ENCODE results near the gene TRIM15. TPM values are rescaled to one million over a fixed set of nuclear protein-coding genes. Genes with fewer than 3 reads are reported as not detected.

The TRIM15 gene
- total RNA-seq, 1 donor from 2014 or later = not detected

DNA sequence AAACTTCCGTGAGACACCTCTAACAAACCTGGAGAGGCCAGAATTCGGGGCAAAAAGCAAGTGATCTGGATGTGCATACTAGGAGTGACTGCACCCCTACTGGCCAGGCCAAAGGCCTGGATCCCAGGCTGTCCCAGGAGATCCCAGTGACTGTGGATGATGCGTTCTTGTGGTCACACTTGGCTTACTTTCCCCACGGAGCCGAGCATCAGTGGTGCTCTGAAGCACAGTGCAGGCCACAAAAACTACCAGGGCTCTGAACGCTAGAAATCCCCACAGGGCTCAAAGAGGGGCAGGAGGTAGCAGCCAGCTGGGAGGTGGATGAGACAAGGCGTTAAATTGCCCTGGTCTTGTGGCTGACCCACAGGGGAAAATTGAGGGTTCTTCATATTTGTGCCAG lies 42.8 kb downstream of the TRIM15 start:
- no peak for DNase-seq
- Mint-ChIP-seq H3K4me3 (ENCODE audit: unreplicated experiment) (peak overlapping the region; percentile 58), H3K27me3 (ENCODE audit: unreplicated experiment) (peaks cover 3% of the 10 kb centered on the region), H3K4me1 (ENCODE audit: low read depth, unreplicated experiment) (peaks cover 46% of the 10 kb centered on the region), H3K9me3 (ENCODE audit: unreplicated experiment) (peaks cover 6% of the 10 kb centered on the region), H3K27ac (ENCODE audit: unreplicated experiment) (peak overlapping the region; percentile 43), H3K36me3 (ENCODE audit: unreplicated experiment) (no peaks in the 10 kb centered on the region)
- TF ChIP-seq, protein P1, sequence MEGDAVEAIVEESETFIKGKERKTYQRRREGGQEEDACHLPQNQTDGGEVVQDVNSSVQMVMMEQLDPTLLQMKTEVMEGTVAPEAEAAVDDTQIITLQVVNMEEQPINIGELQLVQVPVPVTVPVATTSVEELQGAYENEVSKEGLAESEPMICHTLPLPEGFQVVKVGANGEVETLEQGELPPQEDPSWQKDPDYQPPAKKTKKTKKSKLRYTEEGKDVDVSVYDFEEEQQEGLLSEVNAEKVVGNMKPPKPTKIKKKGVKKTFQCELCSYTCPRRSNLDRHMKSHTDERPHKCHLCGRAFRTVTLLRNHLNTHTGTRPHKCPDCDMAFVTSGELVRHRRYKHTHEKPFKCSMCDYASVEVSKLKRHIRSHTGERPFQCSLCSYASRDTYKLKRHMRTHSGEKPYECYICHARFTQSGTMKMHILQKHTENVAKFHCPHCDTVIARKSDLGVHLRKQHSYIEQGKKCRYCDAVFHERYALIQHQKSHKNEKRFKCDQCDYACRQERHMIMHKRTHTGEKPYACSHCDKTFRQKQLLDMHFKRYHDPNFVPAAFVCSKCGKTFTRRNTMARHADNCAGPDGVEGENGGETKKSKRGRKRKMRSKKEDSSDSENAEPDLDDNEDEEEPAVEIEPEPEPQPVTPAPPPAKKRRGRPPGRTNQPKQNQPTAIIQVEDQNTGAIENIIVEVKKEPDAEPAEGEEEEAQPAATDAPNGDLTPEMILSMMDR (IDR thresholded peaks at IDR 0.05; ENCODE audit: partially characterized antibody, unreplicated experiment) = no peak

DNA sequence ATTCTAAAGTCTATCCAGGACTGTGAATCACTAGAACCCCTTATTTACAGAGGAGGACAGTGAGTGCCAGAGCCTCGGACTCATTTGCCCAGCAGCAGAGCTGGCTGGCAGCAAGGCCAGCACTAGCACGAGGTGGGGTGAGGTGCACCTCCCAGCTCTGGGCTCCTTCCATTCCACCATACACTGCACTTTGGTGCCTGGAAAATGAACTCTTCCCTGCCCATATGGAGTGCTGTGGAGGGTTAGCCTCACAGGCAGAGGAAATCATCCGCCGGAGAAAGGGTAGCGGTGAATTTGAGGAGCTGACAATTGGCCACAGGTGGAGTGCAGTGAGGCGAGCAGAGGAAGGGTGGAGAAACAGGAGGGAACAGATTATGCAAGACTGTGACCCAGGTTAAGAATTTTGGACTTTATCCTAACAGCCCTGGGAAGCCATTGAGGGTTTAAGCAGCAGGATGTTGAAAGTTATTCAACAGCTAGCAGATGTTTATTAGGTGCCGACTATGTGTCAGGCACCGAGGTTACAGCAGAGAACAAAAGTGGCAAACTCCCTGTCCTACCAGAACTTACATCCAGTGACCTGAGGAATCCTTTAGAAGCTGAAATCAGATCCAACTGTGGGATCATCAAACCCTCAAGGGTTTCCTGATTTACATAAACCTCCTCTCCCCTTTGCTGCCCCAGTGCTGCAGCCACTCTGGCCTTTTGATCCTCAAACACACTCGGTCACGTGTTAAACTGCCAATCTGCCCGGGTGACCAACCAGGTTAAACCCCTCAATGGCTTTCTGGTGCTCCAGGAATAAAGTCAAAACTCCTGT lies 43.7 kb downstream of the TRIM15 start:
- peaks cover 54% of the 10 kb centered on the region for H3K4me1 Mint-ChIP-seq (ENCODE audit: low read depth, unreplicated experiment)
- no peak for DNase-seq

DNA sequence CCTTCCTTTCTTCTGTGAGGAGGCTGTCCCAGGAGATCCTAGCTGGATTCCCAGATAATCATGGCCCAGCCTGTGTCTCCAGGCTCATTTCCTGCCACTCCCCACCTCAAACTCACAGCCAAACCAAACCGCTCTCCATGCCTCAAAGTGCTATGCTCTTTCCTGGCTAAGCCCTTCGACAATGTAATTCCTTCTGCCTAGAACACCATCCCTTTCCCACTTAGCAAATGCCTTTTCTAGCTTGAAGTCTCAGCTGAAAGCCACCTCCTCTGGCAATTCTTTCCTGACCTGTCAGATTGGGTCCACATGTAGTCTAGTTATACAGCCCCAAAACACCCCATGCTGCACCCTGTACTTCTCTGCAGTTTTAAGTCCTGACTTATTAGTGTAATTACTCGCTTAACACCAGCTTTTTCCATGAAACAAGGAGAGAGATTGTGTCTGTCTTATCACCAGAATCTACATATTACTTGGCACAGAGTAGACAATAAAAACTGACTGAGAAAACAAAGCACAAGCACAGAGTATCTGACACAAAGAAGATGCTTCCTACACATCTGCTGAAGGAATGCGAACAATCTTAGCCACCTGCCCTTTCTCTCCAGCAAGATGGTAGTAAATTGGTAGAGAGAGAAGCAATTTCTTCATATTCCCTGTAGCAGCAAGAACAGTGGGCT lies 44.4 kb downstream of the TRIM15 start:
- TF ChIP-seq, protein P1 (IDR thresholded peaks at IDR 0.05; ENCODE audit: partially characterized antibody, unreplicated experiment) = no peak
- Mint-ChIP-seq H3K4me1 (ENCODE audit: low read depth, unreplicated experiment) (peaks cover 56% of the 10 kb centered on the region), H3K36me3 (ENCODE audit: unreplicated experiment) (no peaks in the 10 kb centered on the region), H3K9me3 (ENCODE audit: unreplicated experiment) (peaks cover 6% of the 10 kb centered on the region), H3K27ac (ENCODE audit: unreplicated experiment) (peak overlapping the region; percentile 69), H3K27me3 (ENCODE audit: unreplicated experiment) (peaks cover 3% of the 10 kb centered on the region), H3K4me3 (ENCODE audit: unreplicated experiment) (peak overlapping the region; percentile 74)
- no peak for DNase-seq

More for the DNA sequence above, 43.7 kb downstream of the TRIM15 start:
- H3K27me3 Mint-ChIP-seq (ENCODE audit: unreplicated experiment) = peaks cover 3% of the 10 kb centered on the region
- H3K9me3 Mint-ChIP-seq (ENCODE audit: unreplicated experiment) = peaks cover 6% of the 10 kb centered on the region
- H3K27ac Mint-ChIP-seq (ENCODE audit: unreplicated experiment) = peak overlapping the region; percentile 69
- H3K36me3 Mint-ChIP-seq (ENCODE audit: unreplicated experiment) = no peaks in the 10 kb centered on the region
- H3K4me3 Mint-ChIP-seq (ENCODE audit: unreplicated experiment) = peak overlapping the region; percentile 74
- TF ChIP-seq, protein P1 (IDR thresholded peaks at IDR 0.05; ENCODE audit: partially characterized antibody, unreplicated experiment) = no peak

DNA sequence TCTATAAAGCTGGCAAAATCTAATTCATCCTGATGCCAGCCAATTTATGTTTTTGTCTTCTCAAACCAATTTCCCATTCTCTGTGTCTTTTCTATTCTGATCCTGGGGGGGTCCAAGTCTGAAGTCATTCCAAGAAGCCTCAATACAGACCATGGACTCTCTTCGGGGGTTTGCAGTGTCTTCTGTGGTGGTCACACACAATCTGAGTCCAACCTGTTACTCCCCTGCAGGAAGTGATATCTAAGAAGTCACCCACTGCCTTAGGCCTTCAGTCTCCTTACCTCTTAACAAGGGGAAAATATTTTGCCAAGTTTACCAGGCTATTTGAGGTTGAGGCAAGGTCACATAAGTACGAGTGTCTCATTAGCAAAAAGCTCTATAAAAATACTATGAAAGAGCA lies 48.0 kb downstream of the TRIM15 start:
- Mint-ChIP-seq H3K4me3 (ENCODE audit: unreplicated experiment) (peak overlapping the region; percentile 93), H3K27me3 (ENCODE audit: unreplicated experiment) (peaks cover 4% of the 10 kb centered on the region), H3K36me3 (ENCODE audit: unreplicated experiment) (no peaks in the 10 kb centered on the region), H3K4me1 (ENCODE audit: low read depth, unreplicated experiment) (peaks cover 60% of the 10 kb centered on the region), H3K9me3 (ENCODE audit: unreplicated experiment) (peaks cover 18% of the 10 kb centered on the region), H3K27ac (ENCODE audit: unreplicated experiment) (peak overlapping the region; percentile 56)
- TF ChIP-seq, protein P1 (IDR thresholded peaks at IDR 0.05; ENCODE audit: partially characterized antibody, unreplicated experiment) = no peak
- no peak for DNase-seq

DNA sequence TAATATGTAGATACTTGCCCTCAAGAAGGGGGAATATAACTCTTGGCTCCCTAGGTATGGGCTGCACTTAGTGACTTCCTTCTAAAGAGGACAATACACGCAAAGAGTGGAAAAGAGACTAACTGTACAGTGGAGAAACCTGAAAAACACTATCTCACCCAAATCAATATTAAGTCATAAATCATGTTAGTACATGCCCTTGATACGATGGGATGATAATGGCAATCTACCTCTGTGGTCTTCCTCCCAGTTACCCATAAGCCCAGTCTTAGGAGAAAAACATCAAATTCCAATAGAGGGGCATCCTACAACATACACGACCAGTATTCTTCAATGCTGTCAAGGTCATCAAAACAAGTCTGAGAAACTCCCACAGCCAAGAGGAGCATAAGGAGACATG lies 48.6 kb downstream of the TRIM15 start:
- H3K27ac Mint-ChIP-seq (ENCODE audit: unreplicated experiment) = peak overlapping the region; percentile 94
- DNase-seq = no peak
- H3K4me3 Mint-ChIP-seq (ENCODE audit: unreplicated experiment) = peak overlapping the region; percentile 93
- no peaks in the 10 kb centered on the region for H3K36me3 Mint-ChIP-seq (ENCODE audit: unreplicated experiment)
- peaks cover 60% of the 10 kb centered on the region for H3K4me1 Mint-ChIP-seq (ENCODE audit: low read depth, unreplicated experiment)
- TF ChIP-seq, protein P1 (IDR thresholded peaks at IDR 0.05; ENCODE audit: partially characterized antibody, unreplicated experiment) = no peak
- peaks cover 18% of the 10 kb centered on the region for H3K9me3 Mint-ChIP-seq (ENCODE audit: unreplicated experiment)
- H3K27me3 Mint-ChIP-seq (ENCODE audit: unreplicated experiment) = peaks cover 4% of the 10 kb centered on the region
